Lower leg skin (tissue), 4 donors: ENCODE measurements around the gene ZNF385C. TPM values are rescaled to one million over a fixed set of nuclear protein-coding genes. Genes with fewer than 3 reads are reported as not detected.

Experiments
- DNase-seq, 2 donors: peaks; one replicate each; pipeline ENCODE4 v3.0.0-alpha.2; 2019; ENCODE audit warnings: low spot score in 2 of 2
- H3K4me3 ChIP-seq: fragments of 200-600 bp; sonication (generic); 2 replicates; pipeline ENCODE4 v1.5.1; 2017; ENCODE audit warnings: mild to moderate bottlenecking, low read depth; ENCODE audit not compliant: poor library complexity, severe bottlenecking
- POLR2A ChIP-seq, 2 donors: fragments of 450-650 bp; IDR thresholded peaks; one replicate each; pipeline ENCODE4 v1.6.1; 2016 to 2017; ENCODE audit warnings: antibody characterized with exemption in 2 of 2, mild to moderate bottlenecking in 1 of 2, moderate library complexity in 1 of 2
- WGBS, 2 donors: methylation state at CpG; one replicate each; pipeline ENCODE4 v1.1.5; 2018; 5-methylcytosine and 5-hydroxymethylcytosine counted together
- intact Hi-C: fragments of 100-400 bp; cut with DNase I; formaldehyde crosslinking; loops from one replicate; pipeline ENCODE4 v1.15.0; 2023; ENCODE audit warnings: low total_unique reads
- total RNA-seq, 4 donors: library from RNA; depleted of rRNA; stranded (reverse); fragments of >200 nt; gene quantifications; one replicate each; pipeline ENCODE4 v1.1.0, GENCODE V29; 2016
- TF ChIP-seq, protein P1 (sequence below), 3 donors: fragments of 450-650 bp; IDR thresholded peaks; one replicate each; pipeline ENCODE4 v1.5.1; 2016; ENCODE audit warnings: antibody characterized with exemption in 3 of 3, mild to moderate bottlenecking in 3 of 3, moderate library complexity in 2 of 3

Gene ZNF385C
- total RNA-seq, 4 donors from 2014 or later: 0.29 to 1.3 TPM; not detected in 2

DNA sequence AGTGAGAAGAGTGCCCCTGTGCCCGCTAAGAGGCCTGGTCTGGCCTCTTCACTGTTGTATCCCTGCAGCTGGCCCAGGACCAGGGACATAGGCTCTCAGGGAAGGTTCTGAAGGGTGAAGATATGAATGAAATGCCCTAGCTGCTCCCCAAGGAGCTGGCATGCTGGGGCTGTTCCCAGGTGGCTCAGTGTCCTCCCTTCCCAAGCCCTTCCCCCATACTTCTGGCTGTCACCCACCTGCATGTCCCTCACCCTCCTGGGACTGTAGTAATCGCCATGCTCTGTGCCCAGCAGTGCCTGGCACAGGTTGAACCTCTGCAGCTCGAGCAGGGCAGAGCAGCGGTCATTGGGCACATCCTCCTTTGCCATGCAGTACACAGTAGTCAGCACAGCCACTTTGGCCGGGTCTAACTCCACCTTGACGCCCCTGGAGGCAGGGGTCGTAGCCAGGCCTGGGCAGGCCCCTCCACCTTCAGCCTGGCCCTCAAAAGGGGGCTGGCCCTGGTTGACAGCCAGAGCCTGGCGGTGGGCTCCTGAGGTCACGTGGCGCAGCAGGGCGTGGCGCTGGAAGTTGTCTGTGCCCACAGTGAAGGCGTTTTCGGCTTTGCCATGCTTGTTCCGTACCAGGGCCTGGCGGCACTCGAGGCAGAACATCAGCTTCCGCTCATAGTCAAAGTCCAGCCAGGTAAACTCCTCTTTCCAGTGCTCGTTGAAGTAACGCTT lies 55.5 kb downstream of the ZNF385C start:
- 87 to 94% methylated on average over 14 to 18 of the region's 20 CpGs for WGBS, 2 donors
- intact Hi-C loops: no loop called here
- no peak for DNase-seq
- no peak overlapping the region for H3K4me3 ChIP-seq
- TF ChIP-seq, protein P1, sequence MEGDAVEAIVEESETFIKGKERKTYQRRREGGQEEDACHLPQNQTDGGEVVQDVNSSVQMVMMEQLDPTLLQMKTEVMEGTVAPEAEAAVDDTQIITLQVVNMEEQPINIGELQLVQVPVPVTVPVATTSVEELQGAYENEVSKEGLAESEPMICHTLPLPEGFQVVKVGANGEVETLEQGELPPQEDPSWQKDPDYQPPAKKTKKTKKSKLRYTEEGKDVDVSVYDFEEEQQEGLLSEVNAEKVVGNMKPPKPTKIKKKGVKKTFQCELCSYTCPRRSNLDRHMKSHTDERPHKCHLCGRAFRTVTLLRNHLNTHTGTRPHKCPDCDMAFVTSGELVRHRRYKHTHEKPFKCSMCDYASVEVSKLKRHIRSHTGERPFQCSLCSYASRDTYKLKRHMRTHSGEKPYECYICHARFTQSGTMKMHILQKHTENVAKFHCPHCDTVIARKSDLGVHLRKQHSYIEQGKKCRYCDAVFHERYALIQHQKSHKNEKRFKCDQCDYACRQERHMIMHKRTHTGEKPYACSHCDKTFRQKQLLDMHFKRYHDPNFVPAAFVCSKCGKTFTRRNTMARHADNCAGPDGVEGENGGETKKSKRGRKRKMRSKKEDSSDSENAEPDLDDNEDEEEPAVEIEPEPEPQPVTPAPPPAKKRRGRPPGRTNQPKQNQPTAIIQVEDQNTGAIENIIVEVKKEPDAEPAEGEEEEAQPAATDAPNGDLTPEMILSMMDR (IDR thresholded peaks at IDR 0.05): no peak
- TF ChIP-seq POLR2A (IDR thresholded peaks at IDR 0.05): no peak

DNA sequence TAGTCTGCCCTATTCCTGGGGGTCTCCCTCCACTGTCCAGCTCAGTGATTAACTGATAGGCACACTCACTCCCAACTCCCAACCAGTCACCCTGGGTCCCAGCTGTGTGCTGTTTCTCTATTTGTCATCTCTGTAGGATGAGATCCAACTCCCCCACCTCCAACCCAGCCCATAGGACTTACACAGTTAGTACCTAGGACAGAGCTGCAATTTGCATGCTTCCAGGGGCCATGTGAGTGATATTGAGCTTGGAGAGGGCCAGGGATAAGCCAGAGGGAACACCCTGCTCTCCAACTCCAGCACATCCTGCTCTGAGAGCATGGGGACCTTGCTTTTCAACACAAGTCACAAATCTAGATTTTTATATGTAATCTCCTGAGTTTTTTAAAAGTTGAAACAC lies 56.7 kb downstream of the ZNF385C start:
- TF ChIP-seq, protein P1 (IDR thresholded peaks at IDR 0.05): no peak
- TF ChIP-seq POLR2A (IDR thresholded peaks at IDR 0.05): no peak
- DNase-seq: no peak

GRCh38 chr17:42040818-42041217 lies 57.5 kb downstream of the ZNF385C start:
- 92 to 94% methylated on average over 7 to 10 of the region's 10 CpGs for WGBS, 2 donors
- no peak for DNase-seq
- H3K4me3 ChIP-seq: no peak overlapping the region
- intact Hi-C loops: no loop called here
- TF ChIP-seq POLR2A (IDR thresholded peaks at IDR 0.05): no peak
- TF ChIP-seq, protein P1 (IDR thresholded peaks at IDR 0.05): no peak

More for the DNA sequence above, 56.7 kb downstream of the ZNF385C start:
- intact Hi-C loops: no loop called here
- H3K4me3 ChIP-seq: no peak overlapping the region

DNA sequence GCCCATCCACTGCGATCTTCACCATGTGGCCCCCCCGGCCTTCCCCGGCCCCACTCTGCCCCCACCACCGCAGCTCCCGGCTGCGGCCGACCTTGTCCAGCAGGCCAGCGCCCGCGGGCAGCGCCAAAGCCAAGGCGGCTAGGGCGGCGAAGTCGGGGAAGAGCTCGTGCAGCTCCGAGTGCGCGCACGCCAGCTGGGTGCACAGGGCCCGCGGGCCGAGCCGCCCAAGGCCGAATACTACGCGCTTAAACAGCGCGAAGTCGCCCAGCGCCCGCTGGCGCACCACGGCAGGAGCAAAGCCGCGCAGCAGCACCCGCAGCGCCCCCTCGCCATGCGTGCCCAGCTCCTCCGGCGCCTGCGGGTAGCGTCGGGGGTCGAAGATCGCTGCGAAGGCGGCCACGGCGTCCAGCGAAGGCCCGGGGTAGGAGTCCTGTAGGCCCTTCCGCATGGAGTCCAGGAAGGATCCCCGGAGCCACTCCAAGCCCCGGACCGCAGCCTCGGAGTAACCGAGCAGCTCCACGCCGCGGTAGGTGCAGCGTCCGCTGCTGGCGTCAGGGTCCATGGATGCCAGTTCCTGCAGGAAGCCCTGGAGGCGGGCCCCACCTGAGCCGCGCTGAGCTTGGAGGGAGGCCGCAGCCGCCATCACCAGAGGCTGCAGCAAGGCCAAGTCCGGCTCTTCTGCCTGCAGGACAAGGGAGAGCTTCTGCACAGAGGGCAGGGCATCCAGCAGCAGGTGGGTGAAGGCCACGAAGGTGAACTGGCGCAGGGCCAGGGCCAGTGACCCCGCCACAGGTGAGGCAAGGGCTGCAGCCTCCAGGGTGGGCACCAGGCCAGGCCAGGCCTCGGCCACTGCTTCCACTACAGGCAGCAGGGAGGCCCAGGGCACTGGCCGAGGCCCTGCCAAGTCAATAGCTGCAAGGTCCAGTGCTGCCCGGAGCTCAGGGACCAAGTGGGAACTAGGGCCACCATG lies 58.2 kb downstream of the ZNF385C start:
- intact Hi-C loops: no loop called here
- WGBS, 2 donors: 76 to 79% methylated on average over 54 to 64 of the region's 77 CpGs
- no peak overlapping the region for H3K4me3 ChIP-seq
- TF ChIP-seq, protein P1 (IDR thresholded peaks at IDR 0.05): no peak
- TF ChIP-seq POLR2A (IDR thresholded peaks at IDR 0.05): no peak
- no peak for DNase-seq

DNA sequence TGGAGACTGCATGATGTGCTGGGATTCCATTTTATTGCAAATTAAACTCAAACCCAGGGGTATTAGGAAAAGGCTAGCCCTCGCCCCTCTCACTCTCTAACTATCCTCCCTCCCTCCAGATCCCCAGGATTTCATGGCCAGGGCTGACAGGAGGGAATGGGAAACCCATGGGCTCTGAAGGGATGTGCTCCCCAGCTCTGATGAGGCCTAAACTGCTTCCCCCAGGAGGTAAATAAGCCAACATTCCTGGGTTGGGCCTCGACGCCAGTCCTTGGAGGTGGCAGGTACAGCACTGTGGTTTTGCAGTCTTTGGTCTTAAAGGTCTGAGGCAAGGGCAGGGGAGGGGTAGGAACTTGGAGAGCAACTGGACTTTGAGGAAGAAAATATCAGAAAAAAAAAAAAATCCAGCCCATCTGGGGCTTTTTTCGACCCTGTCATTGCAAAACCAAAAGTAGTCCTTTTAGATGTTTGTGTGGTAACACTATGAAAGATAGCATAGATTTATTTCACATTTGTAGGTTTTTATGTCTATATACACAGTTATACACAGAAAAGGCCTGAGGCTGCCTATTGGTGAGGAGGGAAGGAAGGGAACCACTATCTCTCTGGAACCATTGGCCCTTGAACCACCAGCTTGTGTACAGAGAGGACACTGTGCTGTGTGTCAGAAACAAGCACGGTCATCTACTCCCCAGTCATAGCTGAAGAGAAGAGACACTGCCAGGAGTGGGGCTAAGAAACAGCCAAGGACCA lies 59.9 kb downstream of the ZNF385C start:
- WGBS, 2 donors: 76 to 78% methylated on average over 5 of the region's 5 CpGs
- H3K4me3 ChIP-seq: no peak overlapping the region
- no peak for TF ChIP-seq POLR2A (IDR thresholded peaks at IDR 0.05)
- TF ChIP-seq, protein P1 (IDR thresholded peaks at IDR 0.05): no peak
- intact Hi-C loops: no loop called here
- no peak for DNase-seq
